ENCODE measurements around the gene AOC2. TPM values are rescaled to one million over a fixed set of nuclear protein-coding genes. Genes with fewer than 3 reads are reported as not detected.

AOC2 gene
- polyA plus RNA-seq, 3 donors: 0.09 to 1.6 TPM; not detected in 1

- Histone ChIP-seq H3K9ac (ENCODE audit: insufficient read depth, low read length, poor library complexity, severe bottlenecking) (peak overlapping the region; percentile 94), H3K27me3 (ENCODE audit: control insufficient read depth in 2 of 2, insufficient read depth in 2 of 2, low read length in 2 of 2) (no peaks in the 10 kb centered on the region), H3K4me1 (ENCODE audit: control insufficient read depth in 1 of 2, insufficient read depth in 2 of 2, low read length in 2 of 2) (peaks cover 24 to 32% of the 10 kb centered on the region in 2 donors), H3K9me3 (replicated peaks in 1 of 2; ENCODE audit: control insufficient read depth in 1 of 2, insufficient read depth in 1 of 2, low read length in 2 of 2) (no peaks in the 10 kb centered on the region), H3K4me2 (replicated peaks; ENCODE audit: extremely low read depth, low read length, poor library complexity, severe bottlenecking) (peak overlapping the region; percentile 88), H3K36me3 (replicated peaks in 1 of 2; ENCODE audit: control insufficient read depth in 1 of 2, insufficient read depth in 2 of 2, low read length in 2 of 2) (peaks cover 11 to 17% of the 10 kb centered on the region in 2 donors), H3K79me2 (ENCODE audit: insufficient read depth, low read length) (peaks cover 30% of the 10 kb centered on the region), H3K27ac (ENCODE audit: low read depth in 1 of 2, low read length in 2 of 2) (peak overlapping the region; percentile 82 to 94), H4K20me1 (ENCODE audit: insufficient read depth, low read length) (peaks cover 7% of the 10 kb centered on the region), H3K4me3 (replicated peaks in 1 of 3; ENCODE audit: low read depth in 2 of 3, low read length in 3 of 3) (peak overlapping the region; percentile 51 to 91 (median 84)), H2AFZ (ENCODE audit: insufficient read depth, low read depth, low read length, poor library complexity, severe bottlenecking) (peak overlapping the region; percentile 90)
- TF ChIP-seq CTCF (IDR thresholded peaks at IDR 0.05): no peak
- H3K9me3 Mint-ChIP-seq: peaks cover 0 to 2% (median 0%) of the 10 kb centered on the region in 7 donors
- H3K4me1 Mint-ChIP-seq: peaks cover 24% of the 10 kb centered on the region
- peak overlapping the region; percentile 94 to 99 (median 97) for H3K27ac Mint-ChIP-seq
- peaks cover 10% of the 10 kb centered on the region in 3 donors for H3K27me3 Mint-ChIP-seq (ENCODE audit: low read depth in 3 of 3)
- intact Hi-C loops (cut with micrococcal nuclease): loop anchor here in 1 of 2 donors (5.0 kb wide), 1 partner anchor 340 kb away; the partner anchor contains the start of gene NBR1
- no peak for DNase-seq
- H3K36me3 Mint-ChIP-seq: peaks cover 13 to 15% of the 10 kb centered on the region in 2 donors
- WGBS (ENCODE audit: insufficient coverage): 66% methylated on average over 5 of the region's 9 CpGs
- H3K4me3 Mint-ChIP-seq: peak overlapping the region; percentile 95 to 96
These were observed 12.0 kb upstream of the AOC2 start for GRCh38 chr17:42832213-42832933.

- TF ChIP-seq CTCF (IDR thresholded peaks at IDR 0.05): no peak
- H3K27ac Mint-ChIP-seq: peak within 1 kb of the TSS; percentile 94 to 99 (median 97)
- Histone ChIP-seq H3K9ac (ENCODE audit: insufficient read depth, low read length, poor library complexity, severe bottlenecking) (peak within 1 kb of the TSS; percentile 94), H3K79me2 (ENCODE audit: insufficient read depth, low read length) (peaks cover 30% of the 10 kb centered on the region), H3K9me3 (replicated peaks in 1 of 2; ENCODE audit: control insufficient read depth in 1 of 2, insufficient read depth in 1 of 2, low read length in 2 of 2) (no peaks in the 10 kb centered on the region), H3K4me2 (replicated peaks; ENCODE audit: extremely low read depth, low read length, poor library complexity, severe bottlenecking) (peak within 1 kb of the TSS; percentile 88), H3K4me3 (replicated peaks in 1 of 3; ENCODE audit: low read depth in 2 of 3, low read length in 3 of 3) (peak within 1 kb of the TSS; percentile 51 to 91 (median 84)), H3K36me3 (replicated peaks in 1 of 2; ENCODE audit: control insufficient read depth in 1 of 2, insufficient read depth in 2 of 2, low read length in 2 of 2) (peaks cover 18 to 25% of the 10 kb centered on the region in 2 donors), H2AFZ (ENCODE audit: insufficient read depth, low read depth, low read length, poor library complexity, severe bottlenecking) (peak within 1 kb of the TSS; percentile 90), H4K20me1 (ENCODE audit: insufficient read depth, low read length) (peaks cover 9% of the 10 kb centered on the region), H3K27ac (ENCODE audit: low read depth in 1 of 2, low read length in 2 of 2) (peak within 1 kb of the TSS; percentile 82 to 94), H3K27me3 (ENCODE audit: control insufficient read depth in 2 of 2, insufficient read depth in 2 of 2, low read length in 2 of 2) (no peaks in the 10 kb centered on the region), H3K4me1 (ENCODE audit: control insufficient read depth in 1 of 2, insufficient read depth in 2 of 2, low read length in 2 of 2) (peaks cover 24 to 32% of the 10 kb centered on the region in 2 donors)
- H3K27me3 Mint-ChIP-seq (ENCODE audit: low read depth in 3 of 3): peaks cover 5 to 8% (median 6%) of the 10 kb centered on the region in 3 donors
- H3K9me3 Mint-ChIP-seq: peaks cover 0 to 2% (median 0%) of the 10 kb centered on the region in 7 donors
- under 1% methylated on average over 69 of the region's 71 CpGs for WGBS (ENCODE audit: insufficient coverage)
- DNase-seq: peak; percentile 86 to 93 (median 90)
- peak within 1 kb of the TSS; percentile 95 to 96 for H3K4me3 Mint-ChIP-seq
- intact Hi-C loops (cut with micrococcal nuclease): loop anchor here in 1 of 2 donors (5.0 kb wide), 1 partner anchor 339 kb away; the partner anchor contains the start of gene NBR1
- H3K4me1 Mint-ChIP-seq: peaks cover 24% of the 10 kb centered on the region
- H3K36me3 Mint-ChIP-seq: peaks cover 21 to 23% of the 10 kb centered on the region in 2 donors
These were observed 11.2 kb upstream of the AOC2 start, which contains the start of gene PSME3 for GRCh38 chr17:42832934-42833766. Gene PSME3 (plus strand): TSS chr17:42833397. CDS start chr17:42833632, 235 bp downstream.
